IMR-90 (cell line): Measurements from ENCODE around the gene GTSE1. TPM values are rescaled to one million over a fixed set of nuclear protein-coding genes. Genes with fewer than 3 reads are reported as not detected.

Source experiments
- ATAC-seq: fragments of 200-7000 bp; cut with Tn5 transposase; 2 replicates; pipeline ENCODE4 v1.9.1; 2020; ENCODE audit warnings: low read depth, mild to moderate bottlenecking, moderate library complexity
- BruUV-seq: library from RNA; stranded (reverse); fragments of 400-500 nt; replicated peaks from 2 replicates; lab custom pipeline; 2021; lab: Mats Ljungman, UMichigan
- CTCF ChIA-PET: fragments of 300-600 bp; formaldehyde crosslinking; extraction: SDS; loops from one replicate; lab custom pipeline; 2021; ENCODE audit warnings: antibody characterized with exemption; lab: Yijun Ruan, JAX
- POLR2A ChIA-PET: fragments of 300-600 bp; sonication (Branson Sonifier 250); formaldehyde crosslinking; loops from one replicate; lab custom pipeline; 2022; ENCODE audit warnings: antibody characterized with exemption; ENCODE audit not compliant: unreplicated experiment; lab: Charles Lee
- DNase-seq: peaks from one replicate; pipeline ENCODE4 v3.0.0; 2013
- H2AFZ ChIP-seq: replicated peaks from 2 replicates; pipeline ENCODE3; 2013; ENCODE audit warnings: low read length, mild to moderate bottlenecking; ENCODE audit not compliant: poor library complexity
- H2AK5ac ChIP-seq: 2 replicates; pipeline ENCODE4 v1.6.1; 2013; ENCODE audit warnings: low read depth, low read length, inconsistent platforms
- H2AK9ac ChIP-seq: replicated peaks from 2 replicates; pipeline ENCODE3; 2013; ENCODE audit warnings: mild to moderate bottlenecking, low read depth, low read length, moderate library complexity; ENCODE audit not compliant: poor library complexity
- H2BK120ac ChIP-seq: 2 replicates; pipeline ENCODE4 v1.6.1; 2013; ENCODE audit warnings: low read depth, low read length, inconsistent platforms
- H2BK15ac ChIP-seq: 3 replicates; pipeline ENCODE4 v1.6.1; 2013; ENCODE audit warnings: low read depth, low read length, inconsistent platforms
- H2BK20ac ChIP-seq: 2 replicates; pipeline ENCODE4 v1.6.1; 2013; ENCODE audit warnings: low read depth, mild to moderate bottlenecking, inconsistent platforms, low read length, moderate library complexity
- H2BK5ac ChIP-seq: 2 replicates; pipeline ENCODE4 v1.6.1; 2013; ENCODE audit warnings: mild to moderate bottlenecking, low read depth, low read length, inconsistent platforms; ENCODE audit not compliant: poor library complexity, severe bottlenecking
- H3K14ac ChIP-seq: replicated peaks from 2 replicates; pipeline ENCODE4 v1.6.1; 2013; ENCODE audit warnings: low read depth, low read length, inconsistent platforms
- H3K18ac ChIP-seq: 2 replicates; pipeline ENCODE4 v1.6.1; 2013; ENCODE audit warnings: low read depth, low read length, control low read depth
- H3K23ac ChIP-seq: 2 replicates; pipeline ENCODE4 v1.6.1; 2013; ENCODE audit warnings: low read depth, low read length, inconsistent platforms
- H3K27ac ChIP-seq: 2 replicates; pipeline ENCODE4 v1.5.1; 2013; ENCODE audit warnings: mild to moderate bottlenecking, control low read depth, low read length; ENCODE audit not compliant: insufficient read depth
- H3K27me3 ChIP-seq: 2 replicates; pipeline ENCODE4 v1.6.1; 2013; ENCODE audit warnings: low read length; ENCODE audit not compliant: control insufficient read depth, insufficient read depth
- H3K36me3 ChIP-seq: 2 replicates; pipeline ENCODE4 v1.6.1; 2013; ENCODE audit warnings: low read length, mixed read lengths; ENCODE audit not compliant: control insufficient read depth, insufficient read depth
- H3K4ac ChIP-seq: 2 replicates; pipeline ENCODE4 v1.6.1; 2013; ENCODE audit warnings: low read depth, low read length, inconsistent platforms
- H3K4me1 ChIP-seq: 2 replicates; pipeline ENCODE4 v1.6.1; 2013; ENCODE audit warnings: low read length, mixed read lengths; ENCODE audit not compliant: control insufficient read depth, insufficient read depth
- H3K4me2 ChIP-seq: 2 replicates; pipeline ENCODE4 v1.6.1; 2013; ENCODE audit warnings: low read depth, mild to moderate bottlenecking, control low read depth, low read length, moderate library complexity
- H3K4me3 ChIP-seq: 2 replicates; pipeline ENCODE4 v1.5.1; 2013; ENCODE audit warnings: low read depth, mild to moderate bottlenecking, control low read depth, low read length, moderate library complexity; ENCODE audit not compliant: insufficient read depth
- H3K56ac ChIP-seq: 2 replicates; pipeline ENCODE4 v1.6.1; 2013; ENCODE audit warnings: low read length, inconsistent platforms; ENCODE audit not compliant: insufficient read depth; ENCODE audit errors: extremely low read depth
- H3K79me1 ChIP-seq, 2 experiments: 2 replicates each; pipeline ENCODE4 v1.6.1; 2013; ENCODE audit warnings: low read length in 2 of 2, inconsistent platforms in 1 of 2, low read depth in 1 of 2
- H3K9ac ChIP-seq: 2 replicates; pipeline ENCODE4 v1.6.1; 2013; ENCODE audit warnings: low read depth, low read length, control low read depth
- H3K9me1 ChIP-seq: 2 replicates; pipeline ENCODE4 v1.6.1; 2013; ENCODE audit warnings: low read length, inconsistent platforms; ENCODE audit not compliant: insufficient read depth
- H3K9me3 ChIP-seq: 2 replicates; pipeline ENCODE4 v1.6.1; 2013; ENCODE audit warnings: low read length; ENCODE audit not compliant: control insufficient read depth, insufficient read depth
- H4K20me1 ChIP-seq: 2 replicates; pipeline ENCODE4 v1.6.1; 2013; ENCODE audit warnings: low read length, inconsistent platforms; ENCODE audit not compliant: insufficient read depth
- H4K5ac ChIP-seq: 2 replicates; pipeline ENCODE4 v1.6.1; 2013; ENCODE audit warnings: mild to moderate bottlenecking, low read depth, low read length, control low read depth
- H4K8ac ChIP-seq, 2 experiments: 2 replicates each; pipeline ENCODE4 v1.6.1; 2013; ENCODE audit warnings: low read depth in 2 of 2, low read length in 2 of 2, control low read depth in 1 of 2, inconsistent platforms in 1 of 2
- H4K91ac ChIP-seq: 2 replicates; pipeline ENCODE4 v1.6.1; 2013; ENCODE audit warnings: low read depth, low read length, inconsistent platforms; ENCODE audit not compliant: insufficient read depth
- BHLHE40 ChIP-seq: fragments of 150-350 bp; IDR thresholded peaks from 2 replicates; pipeline ENCODE4 v1.6.1; 2016; ENCODE audit warnings: mild to moderate bottlenecking, low read depth, low read length
- CEBPB ChIP-seq: IDR thresholded peaks from 2 replicates; pipeline ENCODE4 v1.6.1; 2012; ENCODE audit warnings: low read depth, low read length, improper control_type of control experiment
- CHD1 ChIP-seq: IDR thresholded peaks from 2 replicates; pipeline ENCODE4 v1.6.1; 2012; ENCODE audit warnings: low read depth, low read length, improper control_type of control experiment
- CTCF ChIP-seq: conservative IDR thresholded peaks from 2 replicates; pipeline ENCODE4 v1.5.1; 2012; ENCODE audit warnings: mild to moderate bottlenecking, low read depth, low read length, improper control_type of control experiment
- ELK1 ChIP-seq: fragments of 150-350 bp; IDR thresholded peaks from 2 replicates; pipeline ENCODE4 v1.6.1; 2016; ENCODE audit warnings: low read depth, mild to moderate bottlenecking, low read length, moderate library complexity, borderline replicate concordance
- FOS ChIP-seq: fragments of 150-350 bp; IDR thresholded peaks from 2 replicates; pipeline ENCODE4 v1.6.1; 2016; ENCODE audit warnings: low read depth, low read length
- MAFK ChIP-seq: IDR thresholded peaks from 2 replicates; pipeline ENCODE4 v1.6.1; 2012; ENCODE audit warnings: low read depth, low read length, improper control_type of control experiment
- MAZ ChIP-seq: IDR thresholded peaks from 2 replicates; pipeline ENCODE4 v1.6.1; 2012; ENCODE audit warnings: low read depth, mild to moderate bottlenecking, low read length, improper control_type of control experiment, moderate library complexity, borderline replicate concordance
- MXI1 ChIP-seq: IDR thresholded peaks from 2 replicates; pipeline ENCODE4 v1.6.1; 2012; ENCODE audit warnings: low read depth, mild to moderate bottlenecking, low read length, moderate library complexity, borderline replicate concordance
- NFE2L2 ChIP-seq: fragments of 150-350 bp; IDR thresholded peaks from 2 replicates; pipeline ENCODE4 v1.6.1; 2016; ENCODE audit warnings: low read depth, mild to moderate bottlenecking, low read length
- POLR2A ChIP-seq: IDR thresholded peaks from 2 replicates; pipeline ENCODE4 v1.6.1; 2012; ENCODE audit warnings: mild to moderate bottlenecking, low read depth, low read length
- RAD21 ChIP-seq: IDR thresholded peaks from 2 replicates; pipeline ENCODE4 v1.6.1; 2012; ENCODE audit warnings: low read length, improper control_type of control experiment
- RCOR1 ChIP-seq: IDR thresholded peaks from 2 replicates; pipeline ENCODE4 v1.6.1; 2012; ENCODE audit warnings: mild to moderate bottlenecking, low read length, improper control_type of control experiment; ENCODE audit not compliant: insufficient replicate concordance
- RFX5 ChIP-seq: IDR thresholded peaks from 2 replicates; pipeline ENCODE4 v1.8.0; 2012; ENCODE audit warnings: low read depth, mild to moderate bottlenecking, low read length, moderate library complexity
- SMC3 ChIP-seq: fragments of 150-350 bp; IDR thresholded peaks from 2 replicates; pipeline ENCODE4 v1.6.1; 2016; ENCODE audit warnings: low read depth, mild to moderate bottlenecking, antibody characterized with exemption, low read length, moderate library complexity
- WGBS, 2 experiments: methylation state at CpG; one replicate each; pipeline versions ENCODE4 v1.1.5 to v1.1.7; 2013; ENCODE audit warnings: missing lambda C conversion rate in 2 of 2; ENCODE audit not compliant: insufficient read length in 1 of 2; ENCODE audit errors: extremely low coverage in 2 of 2; 5-methylcytosine and 5-hydroxymethylcytosine counted together
- dilution Hi-C: fragments of 300-500 bp; cut with HindIII; formaldehyde crosslinking; loops from one replicate; pipeline ENCODE4 v1.14.3; 2018; ENCODE audit warnings: low sequenced_read_pairs; ENCODE audit not compliant: unreplicated experiment
- in situ Hi-C: fragments of 300-500 bp; cut with MboI; formaldehyde crosslinking; loops from 3 replicates; pipeline ENCODE4 v1.14.3; 2019; ENCODE audit warnings: low sequenced_read_pairs, inconsistent platforms, mixed read lengths
- intact Hi-C: fragments of 100-400 bp; cut with micrococcal nuclease; formaldehyde crosslinking; loops from 2 replicates; pipeline ENCODE4 v1.10.0; 2022
- polyA plus RNA-seq, 3 experiments: library from polyadenylated mRNA; depleted of rRNA; stranded (reverse); fragments of >200 nt; gene quantifications; 2 replicates each; pipeline ENCODE4 v1.2.3, GENCODE V29; 2012; ENCODE audit warnings: low replicate concordance in 1 of 3
- total RNA-seq: library from RNA; depleted of rRNA; stranded (reverse); fragments of >200 nt; gene quantifications from 2 replicates; pipeline ENCODE4 v1.2.3, GENCODE V29; 2012
- TF ChIP-seq, protein P1 (sequence below): fragments of 150-350 bp; IDR thresholded peaks from 2 replicates; pipeline ENCODE4 v1.6.1; 2017; ENCODE audit warnings: mild to moderate bottlenecking, antibody characterized with exemption, low read length, low read depth

GTSE1 gene
- total and polyA plus RNA-seq, 2 of the 4 experiments (the other 2 are of a cell fraction): 5.9 to 17.1 TPM

DNA sequence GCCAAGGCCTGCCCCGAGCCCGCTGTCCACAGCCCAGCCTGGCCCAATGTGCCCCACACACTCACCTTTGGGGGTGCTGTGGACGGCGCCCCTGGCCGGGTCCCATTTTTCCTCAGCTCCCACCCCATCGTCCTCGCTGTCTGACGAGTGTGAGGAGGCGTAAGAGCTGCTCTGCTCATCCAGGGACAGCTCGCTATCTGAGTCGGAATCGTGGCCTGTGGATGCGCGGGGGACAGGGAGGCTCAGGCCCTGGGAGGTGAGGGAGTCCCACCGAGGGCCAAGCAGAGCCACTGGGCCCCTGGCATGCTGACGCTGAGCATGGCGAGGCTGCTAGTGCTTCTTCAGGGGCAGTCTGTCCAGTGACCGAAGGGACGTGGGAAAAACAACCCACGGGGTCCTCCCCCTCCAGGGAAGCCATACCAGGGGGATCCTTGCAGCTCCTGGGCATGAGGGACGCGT lies 68.5 kb downstream of the GTSE1 start:
- Histone ChIP-seq H3K36me3 (no peaks in the 10 kb centered on the region), H4K91ac (no peak overlapping the region), H4K20me1 (no peaks in the 10 kb centered on the region), H3K4me3 (no peak overlapping the region), H2AK9ac (no peak overlapping the region), H4K5ac (no peak overlapping the region), H3K23ac (no peak overlapping the region), H3K14ac (no peak overlapping the region), H2BK15ac (no peak overlapping the region), H3K4me2 (no peak overlapping the region), H3K9me3 (no peaks in the 10 kb centered on the region), H3K4ac (no peak overlapping the region), H2BK5ac (no peak overlapping the region), H3K27ac (no peak overlapping the region), H3K9ac (no peak overlapping the region), H3K27me3 (peaks cover 12% of the 10 kb centered on the region; the same call in 1 of the 2 replicates), H3K4me1 (no peaks in the 10 kb centered on the region), H2BK120ac (no peak overlapping the region), H3K56ac (no peak overlapping the region), H2BK20ac (no peak overlapping the region), H3K9me1 (no peaks in the 10 kb centered on the region; the same call in 1 of the 2 replicates), H2AK5ac (no peak overlapping the region), H3K18ac (no peak overlapping the region), H3K79me1 (no peaks in the 10 kb centered on the region), H2AFZ (no peak overlapping the region), H4K8ac (no peak overlapping the region)
- intact Hi-C loops: no loop called here
- CTCF ChIA-PET: no interaction called here
- POLR2A ChIA-PET: no interaction called here
- no TSS peak for BruUV-seq
- DNase-seq: no peak
- in situ Hi-C loops: loop anchor here (5.0 kb wide), 1 partner anchor 177 kb away; no protein-coding TSS in a partner anchor
- no CpG with 5 or more reads among the region's 22 CpGs for WGBS, 2 experiments
- dilution Hi-C loops: no loop called here
- no peak for ATAC-seq
- TF ChIP-seq BHLHE40 (no peak), MAFK (no peak), MXI1 (no peak), CEBPB (no peak), NFE2L2 (no peak), POLR2A (no peak), RAD21 (no peak), RFX5 (no peak), SMC3 (no peak), CTCF (no peak), RCOR1 (no peak), CHD1 (no peak), FOS (no peak), ELK1 (no peak), MAZ (no peak)
- TF ChIP-seq, protein P1, sequence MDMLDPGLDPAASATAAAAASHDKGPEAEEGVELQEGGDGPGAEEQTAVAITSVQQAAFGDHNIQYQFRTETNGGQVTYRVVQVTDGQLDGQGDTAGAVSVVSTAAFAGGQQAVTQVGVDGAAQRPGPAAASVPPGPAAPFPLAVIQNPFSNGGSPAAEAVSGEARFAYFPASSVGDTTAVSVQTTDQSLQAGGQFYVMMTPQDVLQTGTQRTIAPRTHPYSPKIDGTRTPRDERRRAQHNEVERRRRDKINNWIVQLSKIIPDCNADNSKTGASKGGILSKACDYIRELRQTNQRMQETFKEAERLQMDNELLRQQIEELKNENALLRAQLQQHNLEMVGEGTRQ: no peak
